K562 (cell line): ENCODE data around the gene DOLPP1. TPM values are rescaled to one million over a fixed set of nuclear protein-coding genes. Genes with fewer than 3 reads are reported as not detected.

Source experiments
- ARID3B ChIP-seq: fragments of 250-450 bp; sonication (Bioruptor Pico); IDR thresholded peaks from 2 replicates; pipeline ENCODE4 v1.4.0; 2020; ENCODE audit warnings: borderline replicate concordance
- ASH1L ChIP-seq: fragments of 450-650 bp; IDR thresholded peaks from 2 replicates; pipeline ENCODE4 v1.6.1; 2018; ENCODE audit warnings: borderline replicate concordance, mild to moderate bottlenecking, low read depth; ENCODE audit not compliant: partially characterized antibody
- BCL6 ChIP-seq: fragments of 250-450 bp; sonication (Bioruptor Pico); IDR thresholded peaks from 2 replicates; pipeline ENCODE4 v1.4.0; 2020
- BDP1 ChIP-seq: IDR thresholded peaks from 3 replicates; pipeline ENCODE4 v1.6.1; 2011; ENCODE audit not compliant: insufficient read length, insufficient read depth
- CCNT2 ChIP-seq: IDR thresholded peaks from 2 replicates; pipeline ENCODE4 v1.6.1; 2011; ENCODE audit warnings: borderline replicate concordance, low read depth, mild to moderate bottlenecking, moderate library complexity, mixed read lengths, low read length; ENCODE audit not compliant: insufficient read length; ENCODE audit errors: extremely low read depth
- CREB3 ChIP-seq: fragments of 450-650 bp; conservative IDR thresholded peaks from 2 replicates; pipeline ENCODE4 v1.6.1; 2016; ENCODE audit warnings: missing genetic modification characterization, low read depth, mild to moderate bottlenecking, missing compliant biosample characterization, moderate library complexity
- KDM5B ChIP-seq: fragments of 200-600 bp; sonication (generic); IDR thresholded peaks from 2 replicates; pipeline ENCODE4 v1.6.1; 2012; ENCODE audit warnings: low read depth, mild to moderate bottlenecking, moderate library complexity, low read length, control low read depth, inconsistent platforms; ENCODE audit not compliant: insufficient replicate concordance
- LEF1 ChIP-seq: fragments of 450-650 bp; IDR thresholded peaks from 2 replicates; pipeline ENCODE4 v1.6.1; 2016; ENCODE audit warnings: mild to moderate bottlenecking
- MLLT1 ChIP-seq, 2 experiments: fragments of 450-650 bp; IDR thresholded peaks; 2 replicates each; pipeline ENCODE4 v1.6.1; 2016
- NR2C1 ChIP-seq, 2 experiments: fragments of 450-650 bp; IDR thresholded peaks; 2 replicates each; pipeline ENCODE4 v1.6.1; 2017; ENCODE audit warnings: mild to moderate bottlenecking in 2 of 2, antibody characterized with exemption in 1 of 2, inconsistent platforms in 1 of 2, missing compliant biosample characterization in 1 of 2, missing genetic modification characterization in 1 of 2
- POU5F1 ChIP-seq: fragments of 150-350 bp; IDR thresholded peaks from 2 replicates; pipeline ENCODE4 v1.6.1; 2014; ENCODE audit warnings: borderline replicate concordance, low read length, low read depth, mild to moderate bottlenecking; ENCODE audit not compliant: partially characterized antibody
- PYGO2 ChIP-seq: fragments of 450-650 bp; IDR thresholded peaks from 2 replicates; pipeline ENCODE4 v1.6.1; 2016; ENCODE audit warnings: mild to moderate bottlenecking, missing genetic modification characterization, moderate library complexity, missing compliant biosample characterization
- SIN3A ChIP-seq, 2 experiments: fragments of 150-350 bp in 1 of 2; IDR thresholded peaks; 2 replicates each; pipeline ENCODE4 v1.6.1; 2011 to 2016; ENCODE audit warnings: borderline replicate concordance in 2 of 2, low read depth in 2 of 2, low read length in 2 of 2, mild to moderate bottlenecking in 2 of 2, moderate library complexity in 2 of 2; ENCODE audit not compliant: control insufficient read depth in 1 of 2
- TAF15 ChIP-seq: fragments of 200-400 bp; formaldehyde crosslinking; IDR thresholded peaks from 2 replicates; pipeline ENCODE4 v1.6.1; 2017; ENCODE audit warnings: mild to moderate bottlenecking, low read depth, low read length, moderate library complexity
- THAP7 ChIP-seq: fragments of 250-450 bp; sonication (Bioruptor Pico); IDR thresholded peaks from 2 replicates; pipeline ENCODE4 v1.5.0; 2021
- ZNF282 ChIP-seq: sonication (generic); formaldehyde crosslinking; IDR thresholded peaks from 2 replicates; pipeline ENCODE4 v1.8.1; 2023; ENCODE audit warnings: missing genetic modification reagents
- ZNF3 ChIP-seq: fragments of 250-450 bp; sonication (Bioruptor Pico); IDR thresholded peaks from 2 replicates; pipeline ENCODE4 v1.5.0; 2021; ENCODE audit warnings: mild to moderate bottlenecking, moderate library complexity
- ZNF449 ChIP-seq: fragments of 250-450 bp; sonication (Bioruptor Pico); IDR thresholded peaks from 2 replicates; pipeline ENCODE4 v1.8.0; 2022; ENCODE audit warnings: moderate library complexity, mild to moderate bottlenecking, inconsistent platforms
- ZNF589 ChIP-seq: fragments of 200-800 bp; sonication (Bioruptor generic); IDR thresholded peaks from 2 replicates; pipeline ENCODE4 v1.6.1; 2016; ENCODE audit warnings: low read depth, missing genetic modification characterization, missing compliant biosample characterization
- ZNF644 ChIP-seq: fragments of 200-800 bp; sonication (Bioruptor generic); IDR thresholded peaks from 2 replicates; pipeline ENCODE4 v1.6.1; 2016; ENCODE audit warnings: low read depth, missing genetic modification characterization, missing compliant biosample characterization
- polyA plus RNA-seq, 8 experiments: library from polyadenylated mRNA; depleted of rRNA in 4 of 8; stranded (reverse) in 5 of 8; unstranded in 3 of 8; fragments of >200 nt; fragmentation: Nextera tagmentation in 2 of 8; fragmentation: Illumina TruSeq in 1 of 8; extraction: Ambion mirVana in 2 of 8; extraction: Trizol in 1 of 8; gene quantifications; 2 replicates each; pipeline versions ENCODE4 v1.2.1 to v1.2.3, GENCODE V29; 2011 to 2014; ENCODE audit warnings: inconsistent platforms in 1 of 8, missing spikeins in 1 of 8
- total RNA-seq, 7 experiments: library from RNA; depleted of rRNA in 6 of 7; stranded (reverse); fragments of >200 nt in 6 of 7; fragmentation: Illumina TruSeq in 2 of 7; extraction: Trizol in 2 of 7; gene quantifications; 2 replicates each; pipeline versions ENCODE4 v1.2.1 to v1.2.3, GENCODE V29; 2011 to 2021; ENCODE audit warnings: low replicate concordance in 1 of 7

DOLPP1 gene
- total and polyA plus RNA-seq, 9 of the 15 experiments (the other 6 are each of a cell fraction or from before 2014, with no cell fraction given), result 3.0 to 39.8 (median 30.5) TPM

GRCh38 chr9:129080601-129081387 is at the start of gene DOLPP1 (continued):
- 0 out of 2 replicates have a peak, but pooled peaks have one; percentile 41 for TF ChIP-seq BCL6
- no peak for TF ChIP-seq NR2C1 (IDR thresholded peaks at IDR 0.05)
- 0 out of 2 replicates have a peak, but pooled peaks have one; percentile 50 for TF ChIP-seq NR2C1 (tag; IDR thresholded peaks at IDR 0.05)
- TF ChIP-seq ZNF282, result no peak
- TF ChIP-seq CCNT2, result peak; percentile 23
- TF ChIP-seq ZNF589 (CRISPR knock-in tag), result peak; percentile 100
- TF ChIP-seq MLLT1 (IDR thresholded peaks at IDR 0.05), result peak in 1 of 2 experiments; percentile 99; a peak in 2 of 4 replicates
- TF ChIP-seq ASH1L, result peak; percentile 100
- TF ChIP-seq ZNF449 (CRISPR knock-in tag), result peak; percentile 87
- TF ChIP-seq ARID3B (CRISPR knock-in tag), result no peak
- TF ChIP-seq SIN3A (IDR thresholded peaks at IDR 0.05; ENCODE audit: borderline replicate concordance in 2 of 2, control insufficient read depth in 1 of 2, low read depth in 2 of 2, low read length in 2 of 2), result peak; percentile 69 to 72; a peak in 2 of 4 replicates
- TF ChIP-seq CREB3 (tag), result peak; percentile 95
- TF ChIP-seq LEF1, result peak; percentile 92
- TF ChIP-seq KDM5B, result peak; percentile 79
- no peak for TF ChIP-seq THAP7 (CRISPR knock-in tag)
- peak; percentile 98 for TF ChIP-seq ZNF644 (tag)
- no peak for TF ChIP-seq ZNF3 (CRISPR knock-in tag)
- TF ChIP-seq BDP1, result no peak
- peak; percentile 78 for TF ChIP-seq PYGO2
- no peak for TF ChIP-seq POU5F1
- TF ChIP-seq TAF15, result no peak
